HG03575 (cell line): ENCODE measurements around the gene DNAAF6.

Source experiments
- ATAC-seq: cut with Tn5 transposase; IDR thresholded peaks from one replicate; pipeline ENCODE4 v1.9.1; 2021; ENCODE audit not compliant: unreplicated experiment, insufficient number of reproducible peaks, low FRiP score; ENCODE audit errors: extremely low read depth

The DNAAF6 gene

DNA sequence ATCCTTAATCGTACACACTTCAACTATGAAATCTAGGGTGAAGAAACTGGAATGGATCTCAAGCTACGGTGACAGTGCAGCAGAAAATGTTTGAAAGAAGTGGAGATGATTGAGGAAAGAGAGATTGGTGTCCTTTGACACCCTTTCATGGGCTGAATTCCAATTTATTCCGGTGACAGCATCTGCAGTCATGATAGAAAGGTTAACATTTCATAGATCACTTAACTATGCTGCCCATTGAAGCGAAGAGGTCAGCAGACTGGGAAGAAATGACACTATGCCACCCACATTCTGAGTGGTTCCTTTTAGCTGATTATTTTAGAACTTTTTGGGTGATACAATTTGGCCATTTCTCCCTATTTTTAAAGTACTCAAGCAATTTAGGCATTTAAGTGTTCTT lies 82.3 kb downstream of the DNAAF6 start:
- ATAC-seq: no peak

DNA sequence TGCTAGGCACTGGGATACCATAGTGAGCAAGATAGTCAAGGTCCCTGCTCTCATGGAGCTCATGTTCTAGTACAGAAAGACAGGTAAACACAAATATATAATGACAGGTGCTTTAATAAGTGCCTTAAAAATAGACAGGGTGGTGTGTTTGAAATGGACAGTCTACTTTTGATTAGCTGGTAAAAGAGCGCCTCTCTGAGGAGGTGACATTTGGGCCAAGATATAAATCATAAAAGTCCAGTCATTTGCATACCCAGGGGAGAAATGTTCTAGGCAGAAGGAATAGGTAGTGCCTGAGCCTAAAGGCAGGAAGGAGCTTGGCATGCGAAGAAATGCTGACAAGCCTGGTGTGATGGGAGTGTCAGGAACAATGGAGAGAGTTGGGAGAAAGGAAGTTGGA lies 83.6 kb downstream of the DNAAF6 start:
- no peak for ATAC-seq

DNA sequence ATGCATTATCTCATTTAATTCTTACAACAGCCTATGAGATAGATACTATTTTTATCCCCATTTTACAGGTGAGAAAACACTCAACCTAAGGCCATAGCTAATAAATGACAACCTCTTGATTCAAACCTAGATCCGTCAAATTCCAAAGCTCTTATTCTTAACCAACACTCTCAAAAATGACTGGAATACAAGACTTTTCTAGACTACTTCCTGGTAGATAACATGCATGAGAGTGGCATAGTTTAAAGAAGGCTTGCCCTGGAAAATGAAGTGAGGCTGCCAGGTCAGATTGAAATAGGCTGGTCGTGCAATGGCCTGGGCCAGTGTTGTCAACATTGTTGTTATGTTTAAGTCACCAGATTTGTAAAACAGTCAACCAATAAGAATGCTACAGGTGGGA lies 86.6 kb downstream of the DNAAF6 start:
- ATAC-seq: no peak
